Liver (tissue), 3 donors: Measurements from ENCODE around the gene PLXDC2.

Experiments
- SP1 ChIP-seq: IDR thresholded peaks from 2 replicates; pipeline ENCODE4 v1.6.1; 2018; ENCODE audit warnings: antibody characterized with exemption, mild to moderate bottlenecking
- YY1 ChIP-seq: IDR thresholded peaks from 2 replicates; pipeline ENCODE4 v1.6.1; 2016; ENCODE audit warnings: antibody characterized with exemption, mild to moderate bottlenecking
- TF ChIP-seq, protein P1 (sequence below): fragments of 150-350 bp; IDR thresholded peaks from 2 replicates; pipeline ENCODE4 v1.5.1; 2017; ENCODE audit warnings: improper control_type of control experiment, low read depth, low read length; ENCODE audit not compliant: missing input control
- TF ChIP-seq, protein P2 (sequence below): IDR thresholded peaks from 2 replicates; pipeline ENCODE4 v1.6.1; 2016; ENCODE audit warnings: antibody characterized with exemption, mild to moderate bottlenecking
- TF ChIP-seq, protein P3 (sequence below): IDR thresholded peaks from 2 replicates; pipeline ENCODE4 v1.6.1; 2016; ENCODE audit warnings: antibody characterized with exemption
- donor health status: healthy.
- donor health status: healthy.

DNA sequence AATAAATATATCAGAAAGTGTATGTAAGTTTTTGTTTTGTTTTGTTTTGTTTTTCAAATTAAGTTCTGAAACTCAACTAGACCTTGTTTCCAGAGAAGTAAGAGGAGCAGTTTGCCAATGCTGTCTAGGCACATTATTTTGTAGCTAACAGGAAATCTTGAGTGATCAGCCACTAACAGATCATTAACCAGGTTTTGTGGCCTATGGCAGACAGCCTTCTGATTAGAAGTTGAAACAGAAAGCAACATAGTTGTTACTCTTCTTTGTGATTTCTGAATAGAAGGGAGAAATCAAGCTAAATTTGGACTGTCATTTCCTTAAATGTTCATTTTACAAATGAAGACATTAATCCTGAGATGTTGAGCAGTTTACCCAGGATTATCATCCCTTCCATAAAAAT lies 142.6 kb downstream of the PLXDC2 start:
- TF ChIP-seq YY1 (no peak), SP1 (peak; percentile 14)
- TF ChIP-seq, protein P1, sequence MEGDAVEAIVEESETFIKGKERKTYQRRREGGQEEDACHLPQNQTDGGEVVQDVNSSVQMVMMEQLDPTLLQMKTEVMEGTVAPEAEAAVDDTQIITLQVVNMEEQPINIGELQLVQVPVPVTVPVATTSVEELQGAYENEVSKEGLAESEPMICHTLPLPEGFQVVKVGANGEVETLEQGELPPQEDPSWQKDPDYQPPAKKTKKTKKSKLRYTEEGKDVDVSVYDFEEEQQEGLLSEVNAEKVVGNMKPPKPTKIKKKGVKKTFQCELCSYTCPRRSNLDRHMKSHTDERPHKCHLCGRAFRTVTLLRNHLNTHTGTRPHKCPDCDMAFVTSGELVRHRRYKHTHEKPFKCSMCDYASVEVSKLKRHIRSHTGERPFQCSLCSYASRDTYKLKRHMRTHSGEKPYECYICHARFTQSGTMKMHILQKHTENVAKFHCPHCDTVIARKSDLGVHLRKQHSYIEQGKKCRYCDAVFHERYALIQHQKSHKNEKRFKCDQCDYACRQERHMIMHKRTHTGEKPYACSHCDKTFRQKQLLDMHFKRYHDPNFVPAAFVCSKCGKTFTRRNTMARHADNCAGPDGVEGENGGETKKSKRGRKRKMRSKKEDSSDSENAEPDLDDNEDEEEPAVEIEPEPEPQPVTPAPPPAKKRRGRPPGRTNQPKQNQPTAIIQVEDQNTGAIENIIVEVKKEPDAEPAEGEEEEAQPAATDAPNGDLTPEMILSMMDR, result no peak
- TF ChIP-seq, protein P2, sequence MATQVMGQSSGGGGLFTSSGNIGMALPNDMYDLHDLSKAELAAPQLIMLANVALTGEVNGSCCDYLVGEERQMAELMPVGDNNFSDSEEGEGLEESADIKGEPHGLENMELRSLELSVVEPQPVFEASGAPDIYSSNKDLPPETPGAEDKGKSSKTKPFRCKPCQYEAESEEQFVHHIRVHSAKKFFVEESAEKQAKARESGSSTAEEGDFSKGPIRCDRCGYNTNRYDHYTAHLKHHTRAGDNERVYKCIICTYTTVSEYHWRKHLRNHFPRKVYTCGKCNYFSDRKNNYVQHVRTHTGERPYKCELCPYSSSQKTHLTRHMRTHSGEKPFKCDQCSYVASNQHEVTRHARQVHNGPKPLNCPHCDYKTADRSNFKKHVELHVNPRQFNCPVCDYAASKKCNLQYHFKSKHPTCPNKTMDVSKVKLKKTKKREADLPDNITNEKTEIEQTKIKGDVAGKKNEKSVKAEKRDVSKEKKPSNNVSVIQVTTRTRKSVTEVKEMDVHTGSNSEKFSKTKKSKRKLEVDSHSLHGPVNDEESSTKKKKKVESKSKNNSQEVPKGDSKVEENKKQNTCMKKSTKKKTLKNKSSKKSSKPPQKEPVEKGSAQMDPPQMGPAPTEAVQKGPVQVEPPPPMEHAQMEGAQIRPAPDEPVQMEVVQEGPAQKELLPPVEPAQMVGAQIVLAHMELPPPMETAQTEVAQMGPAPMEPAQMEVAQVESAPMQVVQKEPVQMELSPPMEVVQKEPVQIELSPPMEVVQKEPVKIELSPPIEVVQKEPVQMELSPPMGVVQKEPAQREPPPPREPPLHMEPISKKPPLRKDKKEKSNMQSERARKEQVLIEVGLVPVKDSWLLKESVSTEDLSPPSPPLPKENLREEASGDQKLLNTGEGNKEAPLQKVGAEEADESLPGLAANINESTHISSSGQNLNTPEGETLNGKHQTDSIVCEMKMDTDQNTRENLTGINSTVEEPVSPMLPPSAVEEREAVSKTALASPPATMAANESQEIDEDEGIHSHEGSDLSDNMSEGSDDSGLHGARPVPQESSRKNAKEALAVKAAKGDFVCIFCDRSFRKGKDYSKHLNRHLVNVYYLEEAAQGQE, result no peak
- TF ChIP-seq, protein P3, sequence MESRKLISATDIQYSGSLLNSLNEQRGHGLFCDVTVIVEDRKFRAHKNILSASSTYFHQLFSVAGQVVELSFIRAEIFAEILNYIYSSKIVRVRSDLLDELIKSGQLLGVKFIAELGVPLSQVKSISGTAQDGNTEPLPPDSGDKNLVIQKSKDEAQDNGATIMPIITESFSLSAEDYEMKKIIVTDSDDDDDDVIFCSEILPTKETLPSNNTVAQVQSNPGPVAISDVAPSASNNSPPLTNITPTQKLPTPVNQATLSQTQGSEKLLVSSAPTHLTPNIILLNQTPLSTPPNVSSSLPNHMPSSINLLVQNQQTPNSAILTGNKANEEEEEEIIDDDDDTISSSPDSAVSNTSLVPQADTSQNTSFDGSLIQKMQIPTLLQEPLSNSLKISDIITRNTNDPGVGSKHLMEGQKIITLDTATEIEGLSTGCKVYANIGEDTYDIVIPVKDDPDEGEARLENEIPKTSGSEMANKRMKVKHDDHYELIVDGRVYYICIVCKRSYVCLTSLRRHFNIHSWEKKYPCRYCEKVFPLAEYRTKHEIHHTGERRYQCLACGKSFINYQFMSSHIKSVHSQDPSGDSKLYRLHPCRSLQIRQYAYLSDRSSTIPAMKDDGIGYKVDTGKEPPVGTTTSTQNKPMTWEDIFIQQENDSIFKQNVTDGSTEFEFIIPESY, result no peak
